WTC11 (cell line): ENCODE results near the gene C19orf44. TPM values are rescaled to one million over a fixed set of nuclear protein-coding genes. Genes with fewer than 3 reads are reported as not detected.

Source experiments
- CBFB ChIP-seq: sonication (generic); formaldehyde crosslinking; IDR thresholded peaks from 2 replicates; pipeline ENCODE4 v1.8.1; 2022; ENCODE audit warnings: mild to moderate bottlenecking, low read depth, missing genetic modification reagents
- CTCF ChIP-seq: fragments of 200-600 bp; IDR thresholded peaks from 2 replicates; pipeline ENCODE4 v1.8.0; 2022; ENCODE audit warnings: antibody characterized with exemption
- ESRRA ChIP-seq: sonication (generic); formaldehyde crosslinking; IDR thresholded peaks from 2 replicates; pipeline ENCODE4 v1.8.1; 2022; ENCODE audit warnings: mild to moderate bottlenecking, missing genetic modification reagents, borderline replicate concordance
- FOXK1 ChIP-seq: sonication (generic); formaldehyde crosslinking; IDR thresholded peaks from 2 replicates; pipeline ENCODE4 v1.8.0; 2022; ENCODE audit warnings: mild to moderate bottlenecking, moderate library complexity, missing genetic modification reagents
- FOXP1 ChIP-seq: sonication (generic); formaldehyde crosslinking; IDR thresholded peaks from 2 replicates; pipeline ENCODE4 v1.8.0; 2022; ENCODE audit warnings: missing genetic modification reagents, mild to moderate bottlenecking, moderate library complexity, borderline replicate concordance
- GRHL2 ChIP-seq: fragments of 250-450 bp; sonication (Bioruptor Pico); IDR thresholded peaks from 2 replicates; pipeline ENCODE4 v1.8.0; 2022; ENCODE audit warnings: mild to moderate bottlenecking, moderate library complexity; ENCODE audit not compliant: insufficient replicate concordance, severe bottlenecking
- HMGXB4 ChIP-seq: sonication (generic); formaldehyde crosslinking; IDR thresholded peaks from 2 replicates; pipeline ENCODE4 v1.8.1; 2023; ENCODE audit warnings: mild to moderate bottlenecking, moderate library complexity, missing genetic modification reagents
- NR1H2 ChIP-seq: sonication (generic); formaldehyde crosslinking; IDR thresholded peaks from 2 replicates; pipeline ENCODE4 v1.9.0; 2021; ENCODE audit warnings: mild to moderate bottlenecking, moderate library complexity, missing genetic modification reagents
- NR2C2 ChIP-seq: sonication (generic); formaldehyde crosslinking; IDR thresholded peaks from 2 replicates; pipeline ENCODE4 v1.8.0; 2022; ENCODE audit warnings: mild to moderate bottlenecking, missing genetic modification reagents
- OVOL2 ChIP-seq: fragments of 250-450 bp; sonication (Bioruptor Pico); IDR thresholded peaks from 2 replicates; pipeline ENCODE4 v1.9.0; 2021; ENCODE audit warnings: mild to moderate bottlenecking, borderline replicate concordance
- TCF7 ChIP-seq: sonication (generic); formaldehyde crosslinking; IDR thresholded peaks from 2 replicates; pipeline ENCODE4 v1.8.0; 2022; ENCODE audit warnings: mild to moderate bottlenecking, low read depth, missing genetic modification reagents, moderate library complexity
- TP53 ChIP-seq: sonication (generic); formaldehyde crosslinking; IDR thresholded peaks from 2 replicates; pipeline ENCODE4 v1.8.1; 2023; ENCODE audit warnings: mild to moderate bottlenecking, missing genetic modification reagents
- ZNF138 ChIP-seq: sonication (generic); formaldehyde crosslinking; conservative IDR thresholded peaks from 2 replicates; pipeline ENCODE4 v1.8.1; 2022; ENCODE audit warnings: mild to moderate bottlenecking, moderate library complexity, missing genetic modification reagents
- ZNF263 ChIP-seq: sonication (generic); formaldehyde crosslinking; IDR thresholded peaks from 2 replicates; pipeline ENCODE4 v1.8.1; 2022; ENCODE audit warnings: low read depth, mild to moderate bottlenecking, moderate library complexity, missing genetic modification reagents
- total RNA-seq: library from RNA; stranded (reverse); gene quantifications from 3 replicates; pipeline ENCODE4 v1.2.3, GENCODE V29; 2021
- TF ChIP-seq, protein P1 (sequence below): sonication (generic); formaldehyde crosslinking; IDR thresholded peaks from 2 replicates; pipeline ENCODE4 v1.8.0; 2022; ENCODE audit warnings: missing genetic modification reagents
- TF ChIP-seq, protein P2 (sequence below): sonication (generic); formaldehyde crosslinking; IDR thresholded peaks from 2 replicates; pipeline ENCODE4 v1.8.1; 2022; ENCODE audit warnings: mild to moderate bottlenecking, missing genetic modification reagents, moderate library complexity, borderline replicate concordance
- TF ChIP-seq, protein P3 (sequence below): sonication (generic); formaldehyde crosslinking; IDR thresholded peaks from 2 replicates; pipeline ENCODE4 v1.8.1; 2023; ENCODE audit warnings: mild to moderate bottlenecking, missing genetic modification reagents, moderate library complexity
- TF ChIP-seq, protein P4 (sequence below): sonication (generic); formaldehyde crosslinking; IDR thresholded peaks from 2 replicates; pipeline ENCODE4 v1.8.1; 2022; ENCODE audit warnings: mild to moderate bottlenecking, moderate library complexity, missing genetic modification reagents
- TF ChIP-seq, protein P5 (sequence below): sonication (generic); formaldehyde crosslinking; IDR thresholded peaks from 2 replicates; pipeline ENCODE4 v1.8.1; 2022; ENCODE audit warnings: missing genetic modification reagents, borderline replicate concordance
- TF ChIP-seq, protein P6 (sequence below): sonication (generic); formaldehyde crosslinking; IDR thresholded peaks from 2 replicates; pipeline ENCODE4 v1.8.0; 2022; ENCODE audit warnings: mild to moderate bottlenecking, missing genetic modification reagents
- TF ChIP-seq, protein P7 (sequence below): sonication (generic); formaldehyde crosslinking; IDR thresholded peaks from 2 replicates; pipeline ENCODE4 v1.8.1; 2023; ENCODE audit warnings: mild to moderate bottlenecking, missing genetic modification reagents, moderate library complexity
- TF ChIP-seq, protein P8 (sequence below): fragments of 250-450 bp; sonication (Bioruptor Pico); IDR thresholded peaks from 2 replicates; pipeline ENCODE4 v1.9.0; 2021; ENCODE audit warnings: moderate library complexity, mild to moderate bottlenecking, inconsistent platforms, borderline replicate concordance

The C19orf44 gene
- total RNA-seq, 1 experiment from 2014 or later, result 4.1 TPM

- TF ChIP-seq, protein P1, sequence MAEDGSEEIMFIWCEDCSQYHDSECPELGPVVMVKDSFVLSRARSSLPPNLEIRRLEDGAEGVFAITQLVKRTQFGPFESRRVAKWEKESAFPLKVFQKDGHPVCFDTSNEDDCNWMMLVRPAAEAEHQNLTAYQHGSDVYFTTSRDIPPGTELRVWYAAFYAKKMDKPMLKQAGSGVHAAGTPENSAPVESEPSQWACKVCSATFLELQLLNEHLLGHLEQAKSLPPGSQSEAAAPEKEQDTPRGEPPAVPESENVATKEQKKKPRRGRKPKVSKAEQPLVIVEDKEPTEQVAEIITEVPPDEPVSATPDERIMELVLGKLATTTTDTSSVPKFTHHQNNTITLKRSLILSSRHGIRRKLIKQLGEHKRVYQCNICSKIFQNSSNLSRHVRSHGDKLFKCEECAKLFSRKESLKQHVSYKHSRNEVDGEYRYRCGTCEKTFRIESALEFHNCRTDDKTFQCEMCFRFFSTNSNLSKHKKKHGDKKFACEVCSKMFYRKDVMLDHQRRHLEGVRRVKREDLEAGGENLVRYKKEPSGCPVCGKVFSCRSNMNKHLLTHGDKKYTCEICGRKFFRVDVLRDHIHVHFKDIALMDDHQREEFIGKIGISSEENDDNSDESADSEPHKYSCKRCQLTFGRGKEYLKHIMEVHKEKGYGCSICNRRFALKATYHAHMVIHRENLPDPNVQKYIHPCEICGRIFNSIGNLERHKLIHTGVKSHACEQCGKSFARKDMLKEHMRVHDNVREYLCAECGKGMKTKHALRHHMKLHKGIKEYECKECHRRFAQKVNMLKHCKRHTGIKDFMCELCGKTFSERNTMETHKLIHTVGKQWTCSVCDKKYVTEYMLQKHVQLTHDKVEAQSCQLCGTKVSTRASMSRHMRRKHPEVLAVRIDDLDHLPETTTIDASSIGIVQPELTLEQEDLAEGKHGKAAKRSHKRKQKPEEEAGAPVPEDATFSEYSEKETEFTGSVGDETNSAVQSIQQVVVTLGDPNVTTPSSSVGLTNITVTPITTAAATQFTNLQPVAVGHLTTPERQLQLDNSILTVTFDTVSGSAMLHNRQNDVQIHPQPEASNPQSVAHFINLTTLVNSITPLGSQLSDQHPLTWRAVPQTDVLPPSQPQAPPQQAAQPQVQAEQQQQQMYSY, result no peak
- TF ChIP-seq FOXP1 (CRISPR knock-in tag) (peak; percentile 44; the same call in 1 of the 2 replicates), ZNF263 (CRISPR knock-in tag) (0 out of 2 replicates have a peak, but pooled peaks have one; percentile 31), HMGXB4 (CRISPR knock-in tag) (peak; percentile 76; the same call in 1 of the 2 replicates), TP53 (CRISPR knock-in tag) (no peak), NR2C2 (CRISPR knock-in tag) (no peak), OVOL2 (CRISPR knock-in tag) (no peak), CBFB (CRISPR knock-in tag) (no peak), GRHL2 (CRISPR knock-in tag) (no peak), NR1H2 (CRISPR knock-in tag) (no peak), ZNF138 (no peak), ESRRA (0 out of 2 replicates have a peak, but pooled peaks have one; percentile 42), FOXK1 (CRISPR knock-in tag) (peak; percentile 90), TCF7 (no peak), CTCF (no peak)
- TF ChIP-seq, protein P2, sequence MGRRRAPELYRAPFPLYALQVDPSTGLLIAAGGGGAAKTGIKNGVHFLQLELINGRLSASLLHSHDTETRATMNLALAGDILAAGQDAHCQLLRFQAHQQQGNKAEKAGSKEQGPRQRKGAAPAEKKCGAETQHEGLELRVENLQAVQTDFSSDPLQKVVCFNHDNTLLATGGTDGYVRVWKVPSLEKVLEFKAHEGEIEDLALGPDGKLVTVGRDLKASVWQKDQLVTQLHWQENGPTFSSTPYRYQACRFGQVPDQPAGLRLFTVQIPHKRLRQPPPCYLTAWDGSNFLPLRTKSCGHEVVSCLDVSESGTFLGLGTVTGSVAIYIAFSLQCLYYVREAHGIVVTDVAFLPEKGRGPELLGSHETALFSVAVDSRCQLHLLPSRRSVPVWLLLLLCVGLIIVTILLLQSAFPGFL (CRISPR knock-in tag), result no peak
- TF ChIP-seq, protein P3, sequence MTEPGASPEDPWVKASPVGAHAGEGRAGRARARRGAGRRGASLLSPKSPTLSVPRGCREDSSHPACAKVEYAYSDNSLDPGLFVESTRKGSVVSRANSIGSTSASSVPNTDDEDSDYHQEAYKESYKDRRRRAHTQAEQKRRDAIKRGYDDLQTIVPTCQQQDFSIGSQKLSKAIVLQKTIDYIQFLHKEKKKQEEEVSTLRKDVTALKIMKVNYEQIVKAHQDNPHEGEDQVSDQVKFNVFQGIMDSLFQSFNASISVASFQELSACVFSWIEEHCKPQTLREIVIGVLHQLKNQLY (CRISPR knock-in tag), result no peak
- TF ChIP-seq, protein P4, sequence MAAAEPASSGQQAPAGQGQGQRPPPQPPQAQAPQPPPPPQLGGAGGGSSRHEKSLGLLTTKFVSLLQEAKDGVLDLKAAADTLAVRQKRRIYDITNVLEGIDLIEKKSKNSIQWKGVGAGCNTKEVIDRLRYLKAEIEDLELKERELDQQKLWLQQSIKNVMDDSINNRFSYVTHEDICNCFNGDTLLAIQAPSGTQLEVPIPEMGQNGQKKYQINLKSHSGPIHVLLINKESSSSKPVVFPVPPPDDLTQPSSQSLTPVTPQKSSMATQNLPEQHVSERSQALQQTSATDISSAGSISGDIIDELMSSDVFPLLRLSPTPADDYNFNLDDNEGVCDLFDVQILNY (CRISPR knock-in tag), result peak; percentile 98; the same call in 1 of the 2 replicates
- TF ChIP-seq, protein P5, sequence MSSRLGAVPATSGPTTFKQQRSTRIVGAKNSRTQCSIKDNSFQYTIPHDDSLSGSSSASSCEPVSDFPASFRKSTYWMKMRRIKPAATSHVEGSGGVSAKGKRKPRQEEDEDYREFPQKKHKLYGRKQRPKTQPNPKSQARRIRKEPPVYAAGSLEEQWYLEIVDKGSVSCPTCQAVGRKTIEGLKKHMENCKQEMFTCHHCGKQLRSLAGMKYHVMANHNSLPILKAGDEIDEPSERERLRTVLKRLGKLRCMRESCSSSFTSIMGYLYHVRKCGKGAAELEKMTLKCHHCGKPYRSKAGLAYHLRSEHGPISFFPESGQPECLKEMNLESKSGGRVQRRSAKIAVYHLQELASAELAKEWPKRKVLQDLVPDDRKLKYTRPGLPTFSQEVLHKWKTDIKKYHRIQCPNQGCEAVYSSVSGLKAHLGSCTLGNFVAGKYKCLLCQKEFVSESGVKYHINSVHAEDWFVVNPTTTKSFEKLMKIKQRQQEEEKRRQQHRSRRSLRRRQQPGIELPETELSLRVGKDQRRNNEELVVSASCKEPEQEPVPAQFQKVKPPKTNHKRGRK, result no peak
- TF ChIP-seq, protein P6, sequence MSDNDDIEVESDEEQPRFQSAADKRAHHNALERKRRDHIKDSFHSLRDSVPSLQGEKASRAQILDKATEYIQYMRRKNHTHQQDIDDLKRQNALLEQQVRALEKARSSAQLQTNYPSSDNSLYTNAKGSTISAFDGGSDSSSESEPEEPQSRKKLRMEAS (CRISPR knock-in tag), result peak; percentile 87
- TF ChIP-seq, protein P7, sequence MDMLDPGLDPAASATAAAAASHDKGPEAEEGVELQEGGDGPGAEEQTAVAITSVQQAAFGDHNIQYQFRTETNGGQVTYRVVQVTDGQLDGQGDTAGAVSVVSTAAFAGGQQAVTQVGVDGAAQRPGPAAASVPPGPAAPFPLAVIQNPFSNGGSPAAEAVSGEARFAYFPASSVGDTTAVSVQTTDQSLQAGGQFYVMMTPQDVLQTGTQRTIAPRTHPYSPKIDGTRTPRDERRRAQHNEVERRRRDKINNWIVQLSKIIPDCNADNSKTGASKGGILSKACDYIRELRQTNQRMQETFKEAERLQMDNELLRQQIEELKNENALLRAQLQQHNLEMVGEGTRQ, result no peak
- TF ChIP-seq, protein P8, sequence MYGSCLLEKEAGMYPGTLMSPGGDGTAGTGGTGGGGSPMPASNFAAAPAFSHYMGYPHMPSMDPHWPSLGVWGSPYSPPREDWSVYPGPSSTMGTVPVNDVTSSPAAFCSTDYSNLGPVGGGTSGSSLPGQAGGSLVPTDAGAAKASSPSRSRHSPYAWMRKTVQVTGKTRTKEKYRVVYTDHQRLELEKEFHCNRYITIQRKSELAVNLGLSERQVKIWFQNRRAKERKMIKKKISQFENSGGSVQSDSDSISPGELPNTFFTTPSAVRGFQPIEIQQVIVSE (CRISPR knock-in tag), result no peak
These were observed 46.1 kb downstream of the C19orf44 start, which contains the start of gene CHERP (continued) for GRCh38 chr19:16542045-16542909.
